GM21423 (cell line): Measurements from ENCODE around the gene TIPARP.
"Not testable (repeated sequence)": the region's sequence is repeated elsewhere in the genome, so short reads cannot be mapped to it uniquely, and the experiment has no call there.

Source experiments
- ATAC-seq: cut with Tn5 transposase; IDR thresholded peaks from one replicate; pipeline ENCODE4 v1.9.1; 2021; ENCODE audit warnings: mild to moderate bottlenecking, moderate library complexity; ENCODE audit not compliant: unreplicated experiment

Gene TIPARP

DNA sequence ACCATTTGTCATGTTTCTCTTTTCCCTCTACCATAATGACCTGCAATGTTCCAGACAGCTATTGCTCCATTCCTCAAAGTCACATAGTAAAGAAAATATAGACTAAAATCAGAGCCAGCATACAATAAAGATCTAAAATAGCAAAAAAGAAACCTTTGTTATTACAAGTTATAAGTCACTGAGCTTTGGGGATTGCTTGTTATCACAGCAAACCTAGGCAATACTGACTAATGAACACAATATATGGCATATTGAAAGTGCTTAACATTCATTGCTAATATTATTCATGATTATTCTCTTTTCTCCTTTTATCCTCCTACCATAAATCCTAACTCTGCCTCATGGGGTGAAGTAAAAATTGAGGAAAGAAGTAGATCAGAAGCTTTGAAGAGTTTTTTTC lies 27.4 kb upstream of the TIPARP start:
- no peak for ATAC-seq

DNA sequence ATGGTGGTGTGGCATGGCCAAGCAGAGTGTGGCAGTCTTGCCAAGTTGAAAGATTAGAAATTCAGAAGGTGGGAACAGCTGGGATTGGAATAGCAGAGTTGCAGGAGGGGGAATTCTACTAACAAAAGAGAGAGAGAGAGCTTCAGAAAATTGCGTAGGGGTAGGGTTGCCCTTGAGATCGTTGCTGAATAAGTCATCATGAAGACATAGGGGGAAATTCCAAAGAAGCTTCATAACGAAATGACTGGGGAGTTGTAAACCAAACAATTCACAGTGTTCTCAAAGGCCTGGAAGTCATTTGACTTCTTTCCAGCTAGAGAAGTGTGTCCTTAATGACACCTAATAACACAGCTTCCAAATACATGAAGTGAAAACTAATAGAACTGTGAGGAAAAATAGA lies 26.3 kb upstream of the TIPARP start:
- ATAC-seq, result no peak

DNA sequence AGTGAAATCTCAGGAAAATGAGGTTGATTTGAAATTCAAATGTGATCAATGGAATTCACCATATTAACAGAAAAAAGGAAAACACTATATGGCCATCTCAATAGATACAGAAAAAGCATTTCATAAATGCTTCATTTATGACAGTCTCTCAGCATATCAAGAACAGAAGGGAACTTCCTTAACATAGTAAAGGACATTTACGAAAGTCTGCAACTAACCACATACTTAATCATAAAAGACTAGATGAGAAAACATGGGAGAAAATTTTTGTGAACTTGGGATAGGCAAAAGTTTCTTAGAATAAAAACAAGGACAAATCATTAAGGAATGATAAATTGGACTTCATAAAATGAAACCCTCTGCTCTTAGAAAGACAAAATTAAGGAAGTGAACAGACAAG lies 24.7 kb upstream of the TIPARP start:
- ATAC-seq, result no peak

DNA sequence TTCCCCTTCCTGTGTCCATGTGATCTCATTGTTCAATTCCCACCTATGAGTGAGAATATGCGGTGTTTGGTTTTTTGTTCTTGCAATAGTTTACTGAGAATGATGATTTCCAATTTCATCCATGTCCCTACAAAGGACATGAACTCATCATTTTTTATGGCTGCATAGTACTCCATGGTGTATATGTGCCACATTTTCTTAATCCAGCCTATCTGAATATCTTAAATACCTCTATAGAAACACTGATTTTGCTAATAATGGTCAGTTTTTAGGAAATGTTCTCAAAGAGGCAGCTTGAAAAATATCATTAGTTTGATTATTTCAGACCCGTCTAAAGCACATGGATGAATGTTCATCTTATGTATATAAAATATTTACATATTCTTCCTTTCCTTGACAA lies 21.7 kb upstream of the TIPARP start:
- not testable (repeated sequence) for ATAC-seq

DNA sequence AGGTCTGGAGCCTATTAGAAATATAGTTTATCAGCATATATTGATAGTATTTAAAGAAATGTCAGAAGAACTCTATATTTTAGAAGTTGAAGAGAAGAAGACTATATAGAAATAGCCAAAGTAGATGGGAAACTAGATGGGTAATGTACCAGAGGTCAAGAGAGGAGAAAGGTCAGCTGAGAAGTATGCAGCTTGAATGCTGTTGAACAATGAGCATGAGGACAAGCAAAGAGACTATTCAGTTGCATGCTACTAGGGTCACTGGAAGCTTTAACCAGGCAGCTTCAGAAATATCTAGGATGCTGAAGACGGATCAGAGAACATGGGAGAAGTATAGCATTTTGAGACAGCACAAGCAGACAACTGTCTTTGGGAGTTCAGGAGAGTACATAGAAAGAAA lies 19.6 kb upstream of the TIPARP start:
- no peak for ATAC-seq

DNA sequence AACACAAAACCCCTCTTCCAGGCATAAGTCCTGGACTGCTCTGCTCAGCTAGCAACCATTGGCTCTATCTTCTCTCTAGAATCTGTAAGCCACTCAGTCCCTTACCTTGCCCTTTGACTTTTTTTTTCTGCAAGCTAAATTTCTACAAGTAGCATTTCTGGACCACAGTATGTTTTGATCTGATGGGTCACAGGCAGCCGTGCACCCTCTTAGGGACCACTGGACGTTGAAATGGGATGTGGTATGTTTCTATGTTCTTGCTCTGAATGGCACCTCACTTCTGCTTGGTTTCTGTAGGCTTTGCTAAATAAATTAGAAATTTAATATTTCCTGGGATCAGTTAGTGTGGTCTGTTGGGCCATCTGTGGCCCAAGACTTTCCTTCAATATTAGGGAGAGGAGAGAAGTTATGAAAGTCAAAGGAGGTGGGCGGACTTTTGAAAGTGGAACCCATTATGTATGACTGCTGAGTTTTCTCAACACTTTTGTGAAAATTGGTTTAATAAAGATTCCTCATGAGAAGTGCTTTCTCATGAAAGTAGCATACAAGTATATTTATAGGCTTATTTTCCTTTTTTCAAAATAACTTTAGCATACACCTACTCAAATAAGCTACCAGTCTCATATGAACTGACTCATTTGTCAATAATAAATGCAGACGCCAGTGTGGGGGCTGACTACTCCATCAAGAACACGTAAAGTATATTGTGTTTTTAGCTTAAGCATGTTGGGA lies 18.4 kb upstream of the TIPARP start:
- no peak for ATAC-seq

DNA sequence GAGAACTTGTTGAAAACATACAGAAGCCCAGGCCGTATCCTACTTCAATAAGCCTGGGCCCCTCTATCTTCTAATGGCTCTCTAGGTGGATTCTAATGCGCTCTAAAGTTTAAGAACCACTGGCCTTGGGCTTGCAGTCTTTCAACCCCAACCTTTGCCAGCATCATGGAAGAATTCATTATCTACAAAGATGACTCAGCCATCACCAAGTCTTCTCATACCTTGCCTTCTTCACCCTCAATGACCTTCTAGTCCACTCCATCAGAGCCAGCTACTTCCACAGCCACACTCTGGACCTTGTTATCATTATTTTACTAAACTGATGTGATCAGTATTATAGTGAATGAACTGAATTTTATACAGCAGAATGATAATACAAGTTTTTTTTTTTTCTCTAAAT lies 16.9 kb upstream of the TIPARP start:
- ATAC-seq, result no peak

DNA sequence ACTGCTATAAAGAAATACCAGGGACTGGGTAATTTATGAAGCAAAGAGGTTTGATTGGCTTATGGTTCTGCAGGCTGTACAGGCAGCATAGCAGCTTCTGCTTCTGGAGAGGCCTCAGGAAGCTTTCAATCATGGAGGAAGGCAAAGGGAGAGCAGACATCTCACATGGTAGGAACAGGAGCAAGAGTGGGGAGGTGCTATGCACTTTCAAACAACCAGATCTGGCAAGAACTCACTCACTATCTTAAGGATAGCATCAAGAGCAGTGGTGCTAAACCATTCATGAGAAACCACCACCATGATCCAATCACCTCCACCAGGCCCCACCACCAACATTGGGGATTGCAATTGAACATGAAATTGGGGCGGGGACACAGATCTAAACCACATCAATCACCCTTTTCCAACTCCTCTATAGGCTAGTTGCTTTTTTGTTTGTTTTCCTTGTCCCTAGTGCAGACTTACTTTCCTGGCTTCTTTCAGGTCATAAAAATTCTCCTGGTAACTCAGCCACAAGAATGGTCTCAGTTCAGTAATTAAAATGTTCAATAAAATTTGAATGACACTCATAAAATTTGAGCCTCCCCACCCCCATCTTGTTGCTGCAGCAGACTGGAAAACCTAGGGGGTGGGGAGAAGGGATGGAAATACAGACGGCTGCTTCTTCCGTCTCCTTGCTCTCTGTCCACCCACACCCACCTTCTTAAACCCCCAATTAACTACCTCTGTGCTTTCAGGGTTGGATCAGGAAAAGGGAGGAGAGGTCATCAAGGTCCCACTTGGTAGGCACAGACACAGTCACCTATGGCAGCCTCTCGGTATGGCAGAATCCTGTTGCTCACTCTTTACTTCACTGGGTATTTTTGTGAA lies 16.3 kb upstream of the TIPARP start:
- no peak for ATAC-seq

DNA sequence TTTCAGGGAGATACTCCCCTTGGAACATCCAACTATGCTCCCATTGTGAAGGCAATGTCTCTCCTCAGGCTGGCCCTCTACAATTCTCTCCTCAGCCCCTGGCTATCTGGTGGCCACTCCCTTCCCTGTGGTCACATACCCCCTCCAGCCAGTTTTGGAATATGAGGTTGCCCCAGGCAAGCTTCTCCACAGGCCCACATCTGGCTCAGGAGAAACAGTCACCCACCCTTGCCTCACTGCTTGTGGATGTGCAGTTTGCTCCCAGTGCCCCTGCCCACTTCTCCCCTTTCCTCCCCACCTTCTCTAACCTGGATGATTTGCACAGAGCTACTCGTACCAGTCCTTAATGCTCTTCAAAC lies 15.7 kb upstream of the TIPARP start:
- ATAC-seq, result no peak

DNA sequence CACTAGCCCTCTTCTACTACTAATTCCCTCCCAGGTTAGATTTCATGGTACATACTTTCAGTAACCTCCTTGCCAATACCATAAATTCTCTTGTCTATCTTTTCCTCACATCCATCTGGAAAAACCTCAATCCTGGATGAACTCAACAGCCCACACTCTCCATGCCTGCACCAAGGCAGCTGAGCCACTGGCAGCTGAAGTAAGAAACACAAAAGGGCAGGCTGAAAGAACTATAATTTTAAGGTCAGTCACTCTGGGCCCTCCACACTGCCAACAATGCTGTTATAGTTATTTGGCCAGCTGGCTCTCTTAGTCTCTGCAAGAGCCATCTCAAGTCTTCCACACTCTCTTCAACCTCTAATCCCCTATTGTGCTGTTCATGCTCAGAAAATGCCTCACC lies 15.1 kb upstream of the TIPARP start:
- ATAC-seq, result no peak

DNA sequence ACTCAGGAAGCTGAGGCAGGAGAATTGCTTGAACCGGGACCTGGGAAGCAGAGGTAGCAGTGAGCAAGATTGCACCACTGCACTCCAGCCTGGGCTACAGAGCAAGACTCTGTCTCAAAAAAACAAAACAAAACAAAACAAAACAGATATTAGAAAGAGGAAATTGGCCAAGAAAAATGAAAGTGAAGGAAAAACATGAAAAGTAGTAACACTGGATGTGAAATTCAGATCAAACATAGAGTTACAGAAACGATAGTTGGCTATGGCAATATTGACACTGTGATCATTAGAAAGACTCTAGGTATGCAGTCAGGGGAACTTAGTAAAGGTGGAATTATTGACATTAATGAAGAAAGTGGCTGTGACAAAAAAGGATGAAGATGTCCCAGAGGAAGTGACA lies 13.2 kb upstream of the TIPARP start:
- peak; percentile 36 for ATAC-seq

DNA sequence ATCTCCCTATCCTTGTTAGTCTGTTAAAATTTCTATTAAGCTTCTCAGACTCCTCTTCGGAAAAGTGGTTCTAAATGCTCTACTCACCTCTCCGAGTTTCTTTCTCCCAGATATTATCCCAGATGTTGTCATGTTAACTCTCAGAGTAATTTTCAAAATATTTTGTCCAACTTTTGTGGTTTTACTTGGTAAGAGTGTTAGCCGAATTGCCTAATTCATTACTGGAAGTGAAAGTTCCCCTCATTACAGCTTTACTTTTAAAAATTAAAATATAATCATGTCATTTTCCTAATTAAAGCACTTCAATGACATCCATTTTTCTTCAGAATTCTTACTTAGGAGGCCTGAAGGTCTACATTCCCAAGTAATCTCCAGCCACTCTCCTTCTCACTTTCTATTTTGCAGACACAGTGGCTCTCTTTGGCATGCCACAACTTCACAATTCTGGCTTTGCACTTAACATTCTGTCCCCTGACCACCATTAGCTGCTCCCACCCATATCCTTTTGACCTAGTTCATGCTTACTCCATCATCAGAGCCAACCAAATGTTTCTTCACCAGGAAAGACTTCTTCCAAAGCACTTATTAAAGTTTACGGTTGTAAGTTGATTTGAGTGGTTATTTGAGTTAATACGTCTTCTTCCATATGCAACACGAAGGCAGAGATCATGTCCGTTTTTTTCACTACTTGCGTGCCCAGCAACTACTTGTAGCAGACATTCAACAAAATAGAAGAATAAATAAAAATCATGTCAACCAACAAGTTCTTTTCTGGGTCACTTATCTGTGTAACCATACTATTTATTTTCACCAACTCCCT lies 10.2 kb upstream of the TIPARP start:
- ATAC-seq, result no peak

DNA sequence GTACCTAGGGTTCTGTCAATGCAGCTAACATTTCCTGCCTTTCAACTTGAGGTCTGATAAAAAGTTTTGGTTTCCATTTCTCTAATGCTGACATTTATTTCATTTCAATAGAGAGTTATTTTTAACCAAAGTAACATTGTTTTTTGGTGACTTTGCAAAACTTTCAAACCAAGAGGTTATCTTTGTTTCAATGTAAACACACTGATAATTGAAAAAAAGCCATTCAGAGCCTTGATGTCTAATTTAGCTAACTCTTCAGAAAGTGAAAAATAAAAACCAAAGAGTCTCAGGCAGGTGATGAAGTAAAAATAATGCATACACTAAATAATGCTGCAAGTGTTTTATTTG lies 9.6 kb upstream of the TIPARP start:
- peak; percentile 68 for ATAC-seq

DNA sequence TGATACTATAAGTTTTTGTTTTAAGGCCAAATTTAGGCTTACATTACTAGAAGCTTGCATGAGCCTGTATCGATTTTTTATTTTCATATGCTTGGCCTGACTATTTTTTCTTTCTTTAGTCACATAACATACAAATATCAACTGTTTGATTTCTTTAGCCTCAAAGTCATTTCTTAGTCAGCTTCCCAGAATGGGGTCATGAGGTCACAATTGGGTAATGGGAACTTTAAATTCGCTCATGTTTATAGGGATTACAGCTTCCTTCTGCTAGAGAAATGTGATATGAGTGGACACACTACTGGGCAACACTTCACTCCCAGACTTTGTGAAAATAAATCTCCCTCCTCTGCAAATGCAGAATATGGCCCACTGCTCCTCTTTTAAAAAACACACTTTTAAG lies 9.1 kb upstream of the TIPARP start:
- ATAC-seq, result no peak

DNA sequence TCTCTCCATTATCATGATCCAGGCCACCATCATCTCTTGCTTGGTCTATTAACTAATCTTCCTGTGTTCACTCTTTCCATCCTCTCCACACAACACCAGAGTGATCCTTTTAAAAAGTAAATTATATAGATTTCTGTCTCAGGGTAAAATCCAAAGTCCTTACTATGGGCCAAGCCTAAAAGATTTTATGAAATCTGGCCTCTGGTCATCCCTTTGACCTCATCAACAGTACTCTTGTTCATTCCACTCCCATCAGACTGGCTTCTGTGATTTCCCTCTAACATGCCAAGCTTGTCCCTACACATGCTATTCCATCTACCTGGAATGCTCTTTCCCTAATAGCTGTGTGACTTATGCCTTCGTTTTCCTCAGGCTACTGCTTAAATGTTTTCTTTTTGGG lies 8.3 kb upstream of the TIPARP start:
- ATAC-seq, result no peak

DNA sequence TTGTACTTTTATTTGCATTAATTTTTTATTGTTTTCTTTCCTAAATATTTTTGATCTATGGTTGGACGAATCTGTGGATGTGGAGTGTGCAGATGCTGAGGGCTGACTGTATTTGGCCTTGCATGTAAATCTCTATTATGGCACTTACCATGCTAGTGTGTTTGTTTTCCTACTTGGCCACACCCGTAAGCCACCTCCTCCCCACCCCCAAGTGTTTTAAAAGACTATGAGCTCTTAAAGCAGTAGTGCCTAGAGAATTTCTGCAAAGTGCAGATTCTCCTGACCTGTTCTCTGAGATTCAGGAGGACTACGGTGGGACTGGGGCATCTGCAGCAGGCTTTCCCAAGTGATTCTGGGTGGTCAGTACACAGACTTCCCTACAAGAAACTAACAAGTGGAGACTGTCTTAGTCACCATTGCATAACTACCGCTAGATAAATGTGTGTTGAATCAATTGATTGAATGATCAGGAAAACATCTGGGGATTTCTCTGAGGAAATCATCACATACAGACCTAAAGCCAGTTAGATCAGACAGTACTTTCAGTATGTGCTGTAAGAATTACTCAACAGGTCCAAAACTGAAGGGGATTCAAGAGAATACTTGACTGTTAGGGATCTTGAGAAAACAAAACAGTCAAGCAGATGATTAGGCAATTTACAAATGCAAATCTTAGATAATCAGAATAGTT lies 6.2 kb upstream of the TIPARP start:
- no peak for ATAC-seq

DNA sequence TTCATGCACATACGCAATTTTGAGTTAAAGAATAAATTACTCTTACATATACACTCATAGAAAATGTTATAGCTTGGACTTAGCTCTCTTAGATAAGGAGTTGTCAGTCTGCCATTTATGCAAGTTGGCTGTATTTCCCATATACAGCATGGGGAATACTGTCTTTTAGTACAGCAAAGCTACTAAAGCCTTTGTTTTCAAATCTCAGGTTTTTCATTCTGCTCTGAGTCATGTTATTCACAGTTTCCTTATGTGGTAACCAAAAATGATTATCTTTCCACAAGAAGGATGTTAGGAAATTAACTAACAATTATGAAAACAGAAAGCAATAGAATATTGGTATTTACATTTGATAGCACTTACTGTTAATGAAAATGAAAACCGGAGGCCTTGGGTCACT lies 4.3 kb upstream of the TIPARP start:
- ATAC-seq, result no peak

DNA sequence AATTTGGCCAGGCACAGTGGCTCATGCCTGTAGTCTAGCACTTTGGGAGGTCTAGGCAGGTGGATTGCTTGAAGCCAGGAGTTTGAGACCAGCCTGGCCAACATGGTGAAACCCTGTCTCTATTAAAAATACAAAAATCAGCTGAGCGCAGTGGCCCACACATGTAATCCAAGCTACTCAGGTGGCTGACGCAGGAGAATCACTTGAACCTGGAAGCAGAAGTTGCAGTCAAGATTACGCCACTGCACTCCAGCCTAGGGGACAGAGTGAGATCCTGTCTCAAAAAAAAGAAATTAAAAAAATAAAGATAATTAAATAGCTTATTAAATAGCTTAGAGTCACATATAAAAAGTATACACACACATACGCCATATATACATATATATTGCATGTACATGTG lies 3.7 kb upstream of the TIPARP start:
- ATAC-seq, result no peak

DNA sequence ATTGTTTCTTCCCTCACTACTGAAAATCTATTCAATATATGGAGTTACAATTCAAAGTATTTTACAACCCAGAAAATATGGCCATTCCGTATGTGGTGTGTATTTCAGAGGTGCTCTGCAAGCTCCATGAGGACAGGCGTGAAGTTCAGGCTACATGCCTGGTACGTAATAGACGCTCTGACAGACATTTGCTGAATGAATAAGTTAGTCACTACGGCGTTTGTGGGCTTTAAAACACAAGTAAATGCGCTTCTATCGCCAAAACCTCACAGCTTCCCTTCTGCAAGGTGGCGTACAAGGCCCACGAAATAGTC lies 701 bp upstream of the TIPARP start:
- no peak for ATAC-seq

DNA sequence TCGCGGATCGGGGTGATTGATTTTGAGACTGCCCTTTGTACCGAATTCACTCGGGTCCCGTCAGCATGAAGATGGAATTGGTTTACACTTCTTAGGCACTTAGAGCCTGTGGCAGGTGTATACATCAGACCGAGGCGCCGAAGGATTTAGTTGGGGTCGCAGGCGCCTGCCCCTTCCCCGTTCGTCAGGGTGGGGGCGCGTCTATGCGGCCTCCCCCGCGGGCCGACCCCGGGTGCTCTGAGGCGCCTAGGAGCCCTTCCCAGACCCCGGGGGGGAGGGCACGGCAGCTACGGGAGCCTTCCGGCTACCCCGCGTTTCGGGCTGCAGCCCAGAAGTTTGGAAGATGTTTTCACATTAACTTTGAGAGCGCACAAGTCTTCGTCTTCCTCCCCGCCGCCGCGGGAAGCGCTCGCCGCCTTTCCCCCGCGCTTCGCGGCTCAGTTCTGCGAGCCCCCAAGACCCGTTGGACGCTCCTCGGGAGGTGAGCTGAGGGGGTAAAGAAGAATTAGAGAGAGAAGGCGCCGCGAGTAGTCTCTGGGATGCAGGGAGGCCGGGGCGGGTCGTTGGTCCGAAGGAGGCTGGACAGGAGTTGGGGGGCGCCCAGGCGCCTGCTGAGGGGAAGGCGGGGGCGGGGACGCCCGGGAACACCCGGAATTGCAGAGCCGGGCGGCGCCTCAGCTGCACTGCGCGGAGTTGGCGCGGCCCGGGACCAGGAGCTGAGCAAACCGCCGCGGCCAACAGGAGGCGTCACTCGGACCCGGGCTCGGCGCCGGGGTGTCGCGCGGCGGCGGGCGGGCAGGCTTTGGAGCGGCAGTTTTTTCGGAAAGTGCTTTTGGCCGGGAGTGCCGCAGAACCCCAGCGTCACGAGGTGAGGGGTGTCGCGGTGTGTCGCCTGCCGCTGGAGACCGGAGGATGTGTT lies 780 bp downstream of the TIPARP start:
- ATAC-seq, result no peak
